Karpas-422 (cell line): ENCODE measurements around the gene GNG14. TPM values are rescaled to one million over a fixed set of nuclear protein-coding genes. Genes with fewer than 3 reads are reported as not detected.
"Not testable (repeated sequence)": the region's sequence is repeated elsewhere in the genome, so short reads cannot be mapped to it uniquely, and the experiment has no call there.

Source experiments
- DNase-seq: peaks from one replicate; pipeline ENCODE4 v3.0.0-alpha.2; 2015
- H2AFZ ChIP-seq: fragments of 200-600 bp; sonication (generic); 2 replicates; pipeline ENCODE4 v1.6.1; 2014; ENCODE audit warnings: antibody characterized with exemption, low read length, mixed read lengths
- H3K27ac ChIP-seq: fragments of 200-600 bp; sonication (generic); 2 replicates; pipeline ENCODE4 v1.5.1; 2014; ENCODE audit warnings: mild to moderate bottlenecking, low read length, moderate library complexity
- H3K27me3 ChIP-seq: fragments of 200-600 bp; sonication (generic); 2 replicates; pipeline ENCODE4 v1.6.1; 2014; ENCODE audit warnings: low read length, mixed read lengths
- H3K36me3 ChIP-seq: fragments of 200-600 bp; sonication (generic); 2 replicates; pipeline ENCODE4 v1.6.1; 2014; ENCODE audit warnings: low read length, mixed read lengths; ENCODE audit not compliant: insufficient read depth
- H3K4me1 ChIP-seq: fragments of 200-600 bp; sonication (generic); 2 replicates; pipeline ENCODE4 v1.6.1; 2014; ENCODE audit warnings: mild to moderate bottlenecking, low read length, mixed read lengths
- H3K4me2 ChIP-seq: fragments of 200-600 bp; sonication (generic); 2 replicates; pipeline ENCODE4 v1.6.1; 2014; ENCODE audit warnings: low read length, low read depth, mild to moderate bottlenecking; ENCODE audit not compliant: poor library complexity, severe bottlenecking
- H3K4me3 ChIP-seq: fragments of 200-600 bp; sonication (generic); 2 replicates; pipeline ENCODE4 v1.5.1; 2014; ENCODE audit warnings: mild to moderate bottlenecking, antibody characterized with exemption, low read length, mixed read lengths
- H3K79me2 ChIP-seq: fragments of 200-600 bp; sonication (generic); 2 replicates; pipeline ENCODE4 v1.6.1; 2014; ENCODE audit warnings: mild to moderate bottlenecking, low read length, mixed read lengths
- H3K9ac ChIP-seq: fragments of 200-600 bp; sonication (generic); 2 replicates; pipeline ENCODE4 v1.6.0; 2014; ENCODE audit warnings: low read length
- H3K9me2 ChIP-seq: fragments of 200-600 bp; sonication (generic), shearing (Covaris generic); replicated peaks from 2 replicates; pipeline ENCODE4 v1.6.0; 2014; ENCODE audit warnings: mild to moderate bottlenecking, low read length, moderate library complexity; ENCODE audit not compliant: insufficient read depth
- H3K9me3 ChIP-seq: fragments of 300-700, 200-600 bp; sonication (generic); 2 replicates; pipeline ENCODE4 v1.6.1; 2014; ENCODE audit warnings: low read length, mixed read lengths
- H4K20me1 ChIP-seq: fragments of 200-600 bp; sonication (generic); 2 replicates; pipeline ENCODE4 v1.6.1; 2014; ENCODE audit warnings: mild to moderate bottlenecking, antibody characterized with exemption, low read length, low read depth; ENCODE audit not compliant: insufficient read depth
- total RNA-seq: library from RNA; depleted of rRNA; stranded (reverse); fragments of >200 nt; shearing (Covaris generic); gene quantifications from 2 replicates; pipeline ENCODE4 v1.2.3, GENCODE V29; 2014; ENCODE audit warnings: low replicate concordance

The GNG14 gene
- total RNA-seq, 1 experiment from 2014 or later = not detected

DNA sequence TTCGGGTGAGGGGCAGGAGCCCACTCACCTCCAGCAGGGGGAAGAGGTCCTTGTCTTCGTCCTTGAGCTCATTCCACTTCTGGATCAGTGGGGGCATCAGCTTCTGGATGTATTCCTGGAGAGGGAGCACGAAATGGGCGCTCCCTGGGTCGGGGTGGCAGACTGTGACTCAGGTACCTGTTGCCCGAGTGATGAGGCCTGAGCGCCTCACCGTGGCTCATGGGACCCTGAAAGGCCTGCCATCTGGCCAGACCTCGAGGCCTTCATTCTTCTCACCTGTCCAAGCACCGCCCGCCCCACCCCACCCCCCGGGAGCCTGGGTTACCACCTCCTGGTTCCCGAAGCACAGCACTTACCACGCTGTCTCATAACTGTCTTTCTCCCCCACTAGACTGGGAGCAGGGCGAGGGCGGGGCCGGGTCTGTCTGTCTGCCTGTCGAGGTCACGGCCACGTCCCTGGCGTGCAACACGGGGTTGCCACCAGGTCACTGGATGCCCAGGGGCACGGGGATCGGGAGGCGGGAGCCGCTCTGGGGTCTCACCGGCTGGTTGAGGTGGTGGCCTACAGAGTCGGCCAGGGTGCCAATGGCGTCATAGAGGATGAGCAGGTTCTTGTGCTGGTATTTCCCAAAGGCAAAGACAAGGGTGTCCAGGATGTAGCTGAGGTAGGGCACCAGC is 18.0 kb downstream of the GNG14 start:
- Histone ChIP-seq H3K4me3 (no peak overlapping the region), H3K27ac (no peak overlapping the region), H3K4me1 (peaks cover 10% of the 10 kb centered on the region), H3K9me3 (no peaks in the 10 kb centered on the region), H2AFZ (no peak overlapping the region), H3K9ac (no peak overlapping the region), H3K27me3 (no peaks in the 10 kb centered on the region), H3K79me2 (peaks cover 5% of the 10 kb centered on the region; the same call in 1 of the 2 replicates), H3K4me2 (no peak overlapping the region), H4K20me1 (peaks cover 17% of the 10 kb centered on the region), H3K9me2 (no peaks in the 10 kb centered on the region), H3K36me3 (peaks cover 33% of the 10 kb centered on the region)
- DNase-seq = no peak

DNA sequence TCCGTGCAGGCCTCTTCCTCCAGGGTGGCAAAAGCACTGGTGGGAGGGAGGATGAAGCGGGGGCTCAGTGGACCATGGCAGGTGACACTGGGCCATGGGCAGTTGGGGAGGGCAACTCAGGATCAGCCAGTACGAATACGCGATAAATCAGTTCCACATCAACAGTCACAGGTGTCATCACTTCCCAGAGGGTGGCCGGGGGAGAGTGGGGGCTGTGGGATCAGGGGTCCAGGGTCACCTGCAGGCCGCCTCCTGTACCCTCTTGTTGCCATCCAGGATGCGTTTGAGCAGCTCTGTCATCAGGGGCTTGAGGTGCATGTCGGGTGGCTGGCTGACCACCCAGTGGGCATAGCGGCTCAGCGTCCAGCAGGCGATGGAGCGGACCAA is 18.5 kb downstream of the GNG14 start:
- Histone ChIP-seq H3K4me1 (peaks cover 10% of the 10 kb centered on the region), H4K20me1 (peaks cover 16% of the 10 kb centered on the region), H3K4me3 (no peak overlapping the region), H3K9me3 (no peaks in the 10 kb centered on the region), H2AFZ (no peak overlapping the region), H3K9ac (no peak overlapping the region), H3K79me2 (peaks cover 8% of the 10 kb centered on the region; the same call in 1 of the 2 replicates), H3K9me2 (no peaks in the 10 kb centered on the region), H3K36me3 (peaks cover 34% of the 10 kb centered on the region), H3K27me3 (no peaks in the 10 kb centered on the region), H3K27ac (no peak overlapping the region), H3K4me2 (no peak overlapping the region)
- DNase-seq = no peak

DNA sequence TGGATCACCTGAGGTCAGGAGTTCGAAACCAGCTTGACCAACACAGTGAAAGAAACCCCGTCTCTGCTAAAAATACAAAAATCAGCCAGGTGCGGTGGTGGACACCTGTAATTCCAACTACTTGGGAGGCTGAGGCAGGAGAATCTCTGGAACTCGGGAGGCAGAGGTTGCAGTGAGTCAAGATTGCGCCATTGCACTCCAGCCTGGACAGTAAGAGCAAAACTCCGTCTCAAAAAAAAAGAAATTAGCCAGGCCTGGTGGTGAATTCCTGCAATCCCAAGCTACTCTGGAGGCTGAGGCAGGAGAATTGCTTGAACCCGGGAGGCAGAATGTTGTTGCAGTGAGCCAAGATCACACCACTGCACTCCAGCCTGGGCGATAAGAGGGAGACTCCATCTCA is 20.8 kb downstream of the GNG14 start:
- H2AFZ ChIP-seq = no peak overlapping the region
- no peak overlapping the region for H3K27ac ChIP-seq
- H3K79me2 ChIP-seq = 0 out of 2 replicates have a peak, but pooled peaks cover 6% of the 10 kb centered on the region
- peaks cover 22% of the 10 kb centered on the region for H3K36me3 ChIP-seq
- peaks cover 5% of the 10 kb centered on the region for H4K20me1 ChIP-seq
- H3K4me3 ChIP-seq = no peak overlapping the region
- H3K4me1 ChIP-seq = peaks cover 2% of the 10 kb centered on the region; the same call in 1 of the 2 replicates
- no peaks in the 10 kb centered on the region for H3K27me3 ChIP-seq
- H3K9ac ChIP-seq = no peak overlapping the region
- no peaks in the 10 kb centered on the region for H3K9me2 ChIP-seq
- H3K9me3 ChIP-seq = no peaks in the 10 kb centered on the region
- no peak for DNase-seq
- H3K4me2 ChIP-seq = no peak overlapping the region

DNA sequence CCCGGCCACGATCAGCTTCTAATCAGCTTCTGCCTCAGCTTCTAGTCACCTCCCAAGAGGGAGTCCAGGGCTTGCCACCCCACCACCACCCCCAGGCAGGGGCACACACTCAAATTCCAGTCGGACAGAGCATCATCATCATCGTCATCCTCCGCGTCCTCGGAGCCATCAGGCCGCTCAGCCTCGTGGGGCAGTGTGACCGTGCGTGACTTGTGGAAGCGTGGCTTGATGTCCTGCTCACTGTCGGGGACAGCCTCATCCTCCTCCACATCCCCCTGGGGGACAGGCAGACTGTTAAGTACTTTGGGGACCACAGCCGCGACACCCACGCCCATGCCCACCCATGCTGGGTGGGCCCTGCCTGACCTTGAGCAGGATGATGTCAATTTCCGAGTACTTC is 23.4 kb downstream of the GNG14 start:
- Histone ChIP-seq H3K4me3 (no peak overlapping the region), H3K36me3 (peaks cover 36% of the 10 kb centered on the region), H3K9ac (no peak overlapping the region), H3K79me2 (peaks cover 6% of the 10 kb centered on the region; the same call in 1 of the 2 replicates), H4K20me1 (peaks cover 7% of the 10 kb centered on the region; the same call in 1 of the 2 replicates), H2AFZ (no peak overlapping the region), H3K4me2 (no peak overlapping the region), H3K27me3 (no peaks in the 10 kb centered on the region), H3K27ac (no peak overlapping the region), H3K9me3 (no peaks in the 10 kb centered on the region), H3K4me1 (no peaks in the 10 kb centered on the region), H3K9me2 (no peaks in the 10 kb centered on the region)
- DNase-seq = no peak

DNA sequence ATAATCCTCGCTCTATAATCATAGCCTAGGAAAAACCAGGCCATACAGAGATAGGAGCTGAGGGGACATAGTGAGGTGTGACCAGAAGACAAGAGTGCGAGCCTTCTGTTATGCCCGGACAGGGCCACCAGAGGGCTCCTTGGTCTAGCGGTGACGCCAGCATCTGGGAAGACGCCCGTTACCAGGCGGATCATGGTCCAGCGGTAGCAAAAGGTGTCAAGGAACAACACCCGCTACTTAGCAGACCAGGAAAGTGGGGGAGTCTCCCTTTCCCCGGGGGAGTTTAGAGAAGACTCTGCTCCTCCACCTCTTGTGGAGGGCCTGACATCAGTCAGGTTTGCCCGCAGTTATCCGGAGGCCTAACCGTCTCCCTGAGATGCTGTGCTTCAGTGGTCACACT is 24.3 kb downstream of the GNG14 start:
- H4K20me1 ChIP-seq = peaks cover 11% of the 10 kb centered on the region; the same call in 1 of the 2 replicates
- not testable (repeated sequence) for H3K4me2 ChIP-seq, H3K9me3 ChIP-seq, H3K27ac ChIP-seq, H3K27me3 ChIP-seq, H3K9me2 ChIP-seq, H3K9ac ChIP-seq, H3K4me3 ChIP-seq, DNase-seq, H2AFZ ChIP-seq, H3K4me1 ChIP-seq
- H3K36me3 ChIP-seq = peaks cover 40% of the 10 kb centered on the region
- H3K79me2 ChIP-seq = peaks cover 13% of the 10 kb centered on the region; the same call in 1 of the 2 replicates

DNA sequence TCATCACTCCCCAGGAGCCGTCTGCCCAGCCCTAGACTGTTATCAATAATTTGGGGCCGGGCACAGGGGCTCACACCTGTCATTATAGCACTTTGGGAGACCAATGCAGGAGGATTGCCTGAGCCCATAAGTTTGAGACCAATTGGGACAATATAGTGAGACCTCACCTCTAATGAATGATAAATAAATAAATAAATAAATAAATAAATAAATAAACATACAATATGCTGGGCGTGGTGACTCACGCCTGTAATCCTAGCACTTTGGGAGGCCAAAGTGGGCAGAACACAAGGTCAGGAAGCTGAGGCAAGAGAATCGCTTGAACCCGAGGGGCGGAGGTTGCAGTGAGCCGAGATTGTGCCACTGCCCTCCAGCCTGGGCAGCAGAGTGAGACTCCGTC is 25.5 kb downstream of the GNG14 start:
- not testable (repeated sequence) for H3K9ac ChIP-seq, H3K4me1 ChIP-seq, H3K27ac ChIP-seq, DNase-seq, H3K9me2 ChIP-seq, H3K27me3 ChIP-seq, H3K9me3 ChIP-seq, H3K4me2 ChIP-seq, H3K4me3 ChIP-seq, H2AFZ ChIP-seq
- Histone ChIP-seq H3K79me2 (peaks cover 19% of the 10 kb centered on the region), H3K36me3 (peaks cover 42% of the 10 kb centered on the region), H4K20me1 (peaks cover 11% of the 10 kb centered on the region; the same call in 1 of the 2 replicates)

DNA sequence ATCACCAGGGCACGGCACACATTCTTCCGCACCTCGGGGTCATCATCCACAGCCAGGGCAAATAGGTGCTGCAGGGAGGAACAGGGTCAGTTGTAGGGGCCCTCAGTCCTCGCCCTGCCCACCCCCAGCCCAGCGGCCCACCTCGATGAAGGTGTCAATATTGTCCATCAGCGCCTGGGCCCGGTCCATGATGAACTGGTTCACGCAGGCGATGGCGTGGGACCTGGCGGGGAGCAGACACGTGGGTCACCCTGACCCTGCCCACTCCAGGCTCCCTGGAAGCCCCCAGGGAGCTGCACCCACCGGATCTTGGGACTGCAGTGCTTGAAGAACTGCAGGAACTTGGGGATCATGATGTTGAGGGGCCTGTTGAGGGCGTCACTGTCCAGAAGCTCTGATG is 27.3 kb downstream of the GNG14 start:
- Histone ChIP-seq H3K27ac (no peak overlapping the region), H4K20me1 (peaks cover 20% of the 10 kb centered on the region; the same call in 1 of the 2 replicates), H2AFZ (no peak overlapping the region), H3K36me3 (peaks cover 39% of the 10 kb centered on the region), H3K9me3 (no peaks in the 10 kb centered on the region), H3K79me2 (peaks cover 37% of the 10 kb centered on the region), H3K9ac (no peak overlapping the region), H3K27me3 (no peaks in the 10 kb centered on the region), H3K9me2 (no peaks in the 10 kb centered on the region), H3K4me3 (no peak overlapping the region), H3K4me1 (no peaks in the 10 kb centered on the region), H3K4me2 (no peak overlapping the region)
- no peak for DNase-seq

DNA sequence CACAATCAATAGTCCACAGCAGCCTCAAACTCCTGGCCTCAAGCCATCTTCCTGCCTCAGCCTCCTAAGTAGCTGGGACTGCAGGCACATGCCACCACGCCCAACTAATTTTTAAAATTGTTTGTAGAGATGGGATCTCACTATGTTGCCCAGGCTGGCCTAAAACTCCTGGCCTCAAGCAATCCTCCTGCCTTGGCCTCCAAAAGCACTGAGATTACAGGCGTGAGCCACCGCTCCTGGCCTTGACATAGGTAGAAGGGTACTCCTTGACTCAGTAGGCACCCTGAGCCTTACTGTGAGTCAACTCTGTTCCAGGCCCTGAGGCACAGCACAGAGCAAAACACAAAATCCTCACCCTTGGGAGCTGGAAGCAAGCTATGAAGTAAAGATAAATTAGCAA is 28.1 kb downstream of the GNG14 start:
- Histone ChIP-seq H4K20me1 (peaks cover 27% of the 10 kb centered on the region; the same call in 1 of the 2 replicates), H3K9me2 (no peaks in the 10 kb centered on the region), H3K4me2 (no peak overlapping the region), H3K9me3 (no peaks in the 10 kb centered on the region), H3K4me1 (peaks cover 7% of the 10 kb centered on the region), H3K79me2 (peaks cover 46% of the 10 kb centered on the region), H3K9ac (no peak overlapping the region), H3K27me3 (no peaks in the 10 kb centered on the region), H2AFZ (no peak overlapping the region), H3K27ac (no peak overlapping the region), H3K36me3 (peaks cover 42% of the 10 kb centered on the region), H3K4me3 (no peak overlapping the region)
- no peak for DNase-seq
